ENCODE data around the gene ARL6IP5. TPM values are rescaled to one million over a fixed set of nuclear protein-coding genes. Genes with fewer than 3 reads are reported as not detected.

Gene ARL6IP5
- total RNA-seq (2022; extraction: Qiagen RNA extraction), result 80.8 to 88.8 TPM (median 83.6 TPM) in 5 replicates

DNA sequence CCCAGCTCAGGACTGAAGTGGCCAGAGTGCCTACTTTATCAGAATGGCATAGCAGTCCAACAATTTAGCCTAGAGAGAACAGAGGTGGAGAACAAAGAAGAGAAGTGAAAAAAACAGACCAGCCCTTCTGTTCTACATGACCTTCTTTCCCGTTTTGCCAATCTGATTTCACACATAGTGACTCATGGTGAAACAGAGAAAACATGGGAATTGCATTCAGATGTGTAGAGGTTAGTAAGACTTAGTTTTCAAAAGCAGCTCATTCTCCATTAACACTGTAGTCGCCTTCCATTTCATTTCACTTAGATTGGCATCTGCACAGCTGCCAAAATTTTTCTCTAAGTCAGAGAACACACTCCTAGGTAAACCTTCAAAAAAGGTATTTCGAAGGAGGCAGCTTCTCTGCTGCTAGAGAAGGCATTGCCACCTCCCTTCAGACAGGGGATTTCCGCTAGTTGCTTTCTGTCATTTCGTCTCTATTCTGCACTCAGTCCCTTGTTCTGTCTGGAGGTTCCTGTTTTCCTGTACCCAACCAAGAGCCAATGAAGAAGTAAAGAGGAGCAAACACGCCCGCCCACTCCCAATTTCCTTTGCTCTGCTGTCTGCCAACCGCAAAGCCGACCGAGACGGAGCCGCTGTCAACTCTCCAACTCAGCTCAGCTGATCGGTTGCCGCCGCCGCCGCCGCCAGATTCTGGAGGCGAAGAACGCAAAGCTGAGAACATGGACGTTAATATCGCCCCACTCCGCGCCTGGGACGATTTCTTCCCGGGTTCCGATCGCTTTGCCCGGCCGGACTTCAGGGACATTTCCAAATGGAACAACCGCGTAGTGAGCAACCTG lies at the start of gene ARL6IP5:
TSS of gene ARL6IP5 (plus strand) at position 612 of the 842 bp plus-strand sequence. CDS start at position 723, 111 bp downstream.

DNA sequence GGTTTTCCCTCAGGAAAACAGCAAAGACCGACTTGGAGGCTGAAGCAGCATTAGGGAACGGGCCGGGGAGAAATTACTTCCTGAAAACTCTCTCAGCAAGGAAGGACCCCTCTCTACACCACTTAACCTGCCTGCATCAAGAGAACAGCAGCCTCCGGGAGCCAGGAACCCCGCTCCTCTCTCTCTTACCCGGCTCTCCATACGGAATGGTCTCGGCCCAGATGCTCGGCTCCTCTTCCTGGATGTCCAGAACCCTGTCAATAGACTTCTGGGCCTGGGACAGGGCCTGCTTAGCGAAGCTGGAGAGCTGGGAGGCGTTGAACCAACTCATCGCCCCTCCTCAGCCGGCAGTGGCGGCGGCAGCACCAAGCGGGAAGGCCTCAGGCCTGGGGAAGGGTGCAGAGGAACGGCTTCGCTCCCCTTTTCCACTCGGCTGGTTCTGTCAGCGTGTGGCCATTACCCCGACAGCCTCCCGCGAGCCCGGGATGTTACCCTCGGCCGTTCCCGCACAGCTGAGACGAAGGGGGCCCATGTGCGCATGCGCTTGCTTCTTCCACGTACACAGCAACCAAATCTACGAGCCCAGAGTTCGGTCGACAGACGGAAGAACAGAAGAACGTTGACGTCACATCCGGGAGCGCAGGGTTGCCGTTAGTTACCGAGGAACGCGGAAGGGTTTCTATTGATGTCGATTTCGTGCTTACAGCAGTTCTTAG lies 32.8 kb upstream of the ARL6IP5 start, which contains the start of gene TMF1:
TSS of gene TMF1 (minus strand) at position 578 of the 716 bp plus-strand sequence. CDS start at position 331, 247 bp downstream.

DNA sequence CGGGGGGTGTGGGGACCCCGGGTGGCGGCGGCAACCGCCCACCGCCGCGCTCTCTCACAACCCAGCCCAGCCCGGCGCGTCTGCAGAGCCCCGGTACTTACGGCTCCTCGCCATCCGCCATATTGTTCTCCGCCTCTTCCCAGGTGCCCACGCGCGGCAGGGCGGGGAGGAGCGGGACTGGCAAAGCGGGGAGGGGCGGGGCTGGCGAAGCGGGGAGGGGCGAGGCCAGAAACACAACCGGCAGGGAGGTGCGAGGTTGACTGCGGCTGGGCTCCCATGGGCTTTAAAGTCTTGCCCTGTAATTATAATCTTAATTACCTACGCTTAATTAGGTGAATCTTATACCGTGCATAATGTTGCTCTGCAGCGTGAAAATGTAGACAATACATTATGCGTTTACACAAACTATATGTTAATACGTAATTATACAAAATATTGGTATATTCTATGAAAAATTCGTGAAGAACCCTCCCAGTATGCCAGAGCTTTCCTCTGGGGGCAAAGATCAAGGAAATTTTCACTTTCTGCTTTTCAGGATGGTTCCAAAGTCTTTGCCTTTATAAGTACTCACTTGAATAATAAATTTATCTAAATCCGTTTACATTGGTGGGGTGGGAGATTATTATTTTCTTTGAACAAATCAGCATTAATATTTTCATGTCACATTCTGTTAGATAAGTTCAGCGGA lies 4.4 kb upstream of the ARL6IP5 start, which contains the start of gene UBA3:
TSS of gene UBA3 (minus strand) at position 133 of the 688 bp plus-strand sequence. CDS start at position 121, 12 bp downstream.

GRCh38 chr3:69122403-69122802 lies 37.7 kb downstream of the ARL6IP5 start, which contains the start of gene LMOD3:
LMOD3 (minus strand) TSS chr3:69122595; CDS start chr3:69122386, 209 bp downstream.

Other genes with a start within 250 kb of the ARL6IP5 start
- gene TAFA4, start 152.4 kb upstream of the ARL6IP5 start, total RNA-seq (2022; extraction: Qiagen RNA extraction), result not detected in 5 replicates
- 8.4 to 11.9 TPM (median 10.3 TPM) in 5 replicates for gene EOGT, start 71.3 kb upstream of the ARL6IP5 start, total RNA-seq (2022; extraction: Qiagen RNA extraction)
- 10.8 to 17.6 TPM (median 14.8 TPM) in 5 replicates for gene TMF1, start 32.6 kb upstream of the ARL6IP5 start, total RNA-seq (2022; extraction: Qiagen RNA extraction)
- gene UBA3, start 4.6 kb upstream of the ARL6IP5 start, total RNA-seq (2022; extraction: Qiagen RNA extraction), result 20.1 to 26.7 TPM (median 25.9 TPM) in 5 replicates
- not detected in 5 replicates for gene LMOD3, start 37.7 kb downstream of the ARL6IP5 start, total RNA-seq (2022; extraction: Qiagen RNA extraction)

Data from A549 treated with Mapracorat at 1 μM for 4 hours (cell line).